SU-DHL-6 (cell line): ENCODE measurements around the gene ID4.

ENCODE experiments used
- EZH2phosphoT487 ChIP-seq: fragments of 200-600 bp; sonication (generic), shearing (Covaris generic); conservative IDR thresholded peaks from 2 replicates; pipeline ENCODE4 v1.6.1; 2018; ENCODE audit warnings: mild to moderate bottlenecking, antibody characterized with exemption, low read length, moderate library complexity, mixed read lengths
- TF ChIP-seq, protein P1 (sequence below): fragments of 200-600 bp; sonication (generic); IDR thresholded peaks from one replicate; pipeline ENCODE4 v1.5.1; 2017; ENCODE audit warnings: antibody characterized with exemption, mild to moderate bottlenecking, low read length, moderate library complexity; ENCODE audit not compliant: insufficient read depth, poor library complexity, severe bottlenecking

DNA sequence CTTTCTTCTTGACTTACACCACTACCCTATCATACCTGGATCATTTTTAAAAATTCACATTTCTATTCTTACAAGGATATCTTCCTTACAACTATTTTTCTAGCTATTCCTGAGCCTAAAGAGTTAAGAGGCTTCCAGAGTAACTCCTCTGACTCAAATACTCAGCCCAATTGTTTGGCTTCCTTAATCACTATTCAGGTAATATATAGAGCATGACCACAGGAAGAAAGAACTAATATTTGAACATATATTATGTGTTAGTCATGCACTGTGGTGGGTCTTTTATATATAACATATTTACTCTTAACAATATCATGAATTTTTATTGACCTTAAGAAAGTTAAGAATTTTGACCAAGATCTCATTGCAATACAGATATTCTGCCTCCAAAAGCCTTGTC lies 42.0 kb upstream of the ID4 start:
- no peak for TF ChIP-seq EZH2phosphoT487
- TF ChIP-seq, protein P1, sequence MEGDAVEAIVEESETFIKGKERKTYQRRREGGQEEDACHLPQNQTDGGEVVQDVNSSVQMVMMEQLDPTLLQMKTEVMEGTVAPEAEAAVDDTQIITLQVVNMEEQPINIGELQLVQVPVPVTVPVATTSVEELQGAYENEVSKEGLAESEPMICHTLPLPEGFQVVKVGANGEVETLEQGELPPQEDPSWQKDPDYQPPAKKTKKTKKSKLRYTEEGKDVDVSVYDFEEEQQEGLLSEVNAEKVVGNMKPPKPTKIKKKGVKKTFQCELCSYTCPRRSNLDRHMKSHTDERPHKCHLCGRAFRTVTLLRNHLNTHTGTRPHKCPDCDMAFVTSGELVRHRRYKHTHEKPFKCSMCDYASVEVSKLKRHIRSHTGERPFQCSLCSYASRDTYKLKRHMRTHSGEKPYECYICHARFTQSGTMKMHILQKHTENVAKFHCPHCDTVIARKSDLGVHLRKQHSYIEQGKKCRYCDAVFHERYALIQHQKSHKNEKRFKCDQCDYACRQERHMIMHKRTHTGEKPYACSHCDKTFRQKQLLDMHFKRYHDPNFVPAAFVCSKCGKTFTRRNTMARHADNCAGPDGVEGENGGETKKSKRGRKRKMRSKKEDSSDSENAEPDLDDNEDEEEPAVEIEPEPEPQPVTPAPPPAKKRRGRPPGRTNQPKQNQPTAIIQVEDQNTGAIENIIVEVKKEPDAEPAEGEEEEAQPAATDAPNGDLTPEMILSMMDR, result no peak
